B cell (primary cell): Measurements from ENCODE around the gene ASH1L. TPM values are rescaled to one million over a fixed set of nuclear protein-coding genes. Genes with fewer than 3 reads are reported as not detected.

Experiments
- ATAC-seq: fragments of 200-7000 bp; cut with Tn5 transposase; one replicate; pipeline ENCODE4 v1.10.0; 2021; ENCODE audit warnings: low read depth, mild to moderate bottlenecking, moderate number of reproducible peaks, moderate library complexity
- CTCF ChIA-PET: fragments of 350-600 bp; sonication (Branson Sonifier 250); formaldehyde crosslinking; loops from one replicate; lab custom pipeline; 2021; ENCODE audit warnings: antibody characterized with exemption, inconsistent platforms; lab: Charles Lee
- POLR2A ChIA-PET: fragments of 350-600 bp; sonication (Branson Sonifier 250); formaldehyde crosslinking; loops from one replicate; lab custom pipeline; 2021; ENCODE audit warnings: antibody characterized with exemption; lab: Charles Lee
- DNase-seq: peaks from one replicate; pipeline ENCODE4 v3.0.0; 2013
- H2AFZ ChIP-seq: 2 replicates; pipeline ENCODE4 v1.6.1; 2012; ENCODE audit warnings: mild to moderate bottlenecking, low read depth, low read length; ENCODE audit not compliant: insufficient read depth, poor library complexity, severe bottlenecking
- H3K27ac ChIP-seq, 2 donors: 1 replicate in 1 of 2; 2 replicates in 1 of 2; pipeline ENCODE4 v1.5.1; 2012 to 2013; ENCODE audit warnings: low read length in 2 of 2, mild to moderate bottlenecking in 2 of 2, moderate library complexity in 1 of 2
- H3K27me3 ChIP-seq, 4 experiments: fragments of 200-600 bp in 1 of 4; sonication (generic) in 1 of 4; replicated peaks in 1 of 4; 1 replicate in 2 of 4; 2 replicates in 2 of 4; pipeline versions ENCODE4 v1.6.1 to v1.7.0; 2013 to 2016; ENCODE audit warnings: low read length in 3 of 4, mild to moderate bottlenecking in 2 of 4, mixed read lengths in 1 of 4, moderate library complexity in 1 of 4; ENCODE audit not compliant: insufficient read depth in 4 of 4, control insufficient read depth in 3 of 4; ENCODE audit errors: control extremely low read depth in 1 of 4
- H3K36me3 ChIP-seq, 2 experiments: replicated peaks in 1 of 2; 1 replicate in 1 of 2; 2 replicates in 1 of 2; pipeline versions ENCODE4 v1.6.1 to v1.7.1; 2013; ENCODE audit warnings: low read length in 1 of 2; ENCODE audit not compliant: insufficient read depth in 2 of 2, control insufficient read depth in 1 of 2; ENCODE audit errors: control extremely low read depth in 1 of 2, extremely low read depth in 1 of 2
- H3K4me1 ChIP-seq, 2 donors: fragments of 200-600 bp in 1 of 2; sonication (generic) in 1 of 2; 1 replicate in 1 of 2; 2 replicates in 1 of 2; pipeline versions ENCODE4 v1.5.1 to v1.6.1; 2013 to 2017; ENCODE audit warnings: low read length in 2 of 2; ENCODE audit not compliant: control insufficient read depth in 2 of 2, insufficient read depth in 2 of 2
- H3K4me2 ChIP-seq: replicated peaks from 2 replicates; pipeline ENCODE3; 2012; ENCODE audit warnings: mild to moderate bottlenecking, low read depth, low read length; ENCODE audit not compliant: poor library complexity, severe bottlenecking
- H3K4me3 ChIP-seq, 5 experiments: fragments of 200-600 bp in 1 of 5; sonication (generic) in 1 of 5; 1 replicate in 3 of 5; 2 replicates in 2 of 5; pipeline versions ENCODE4 v1.5.1 to v1.7.0; 2011 to 2016; ENCODE audit warnings: low read length in 4 of 5, mild to moderate bottlenecking in 4 of 5, low read depth in 2 of 5, control low read depth in 1 of 5, moderate library complexity in 1 of 5; ENCODE audit not compliant: insufficient read depth in 1 of 5; ENCODE audit errors: control extremely low read depth in 1 of 5, extremely low read depth in 1 of 5
- H3K79me2 ChIP-seq: fragments of 200-600 bp; sonication (generic); one replicate; pipeline ENCODE4 v1.6.0; 2016; ENCODE audit warnings: low read length; ENCODE audit not compliant: control insufficient read depth, insufficient read depth
- H3K9ac ChIP-seq: fragments of 200-600 bp; sonication (generic); 2 replicates; pipeline ENCODE4 v1.6.1; 2017; ENCODE audit warnings: mild to moderate bottlenecking, low read length, moderate library complexity
- H3K9me3 ChIP-seq, 3 donors: one replicate each; pipeline versions ENCODE4 v1.6.1 to v1.7.1; 2013; ENCODE audit warnings: low read length in 2 of 3; ENCODE audit not compliant: control insufficient read depth in 2 of 3, insufficient read depth in 1 of 3; ENCODE audit errors: control extremely low read depth in 1 of 3
- H4K20me1 ChIP-seq: 2 replicates; pipeline ENCODE4 v1.6.0; 2012; ENCODE audit warnings: mild to moderate bottlenecking, low read length; ENCODE audit not compliant: insufficient read depth, control insufficient read depth, poor library complexity, severe bottlenecking
- H3K27ac Mint-ChIP-seq: one replicate; pipeline ENCODE4 v1.8.0; 2021; ENCODE audit warnings: mixed read lengths
- H3K27me3 Mint-ChIP-seq: one replicate; pipeline ENCODE4 v1.8.0; 2021; ENCODE audit warnings: mixed read lengths
- H3K4me1 Mint-ChIP-seq: one replicate; pipeline ENCODE4 v1.8.0; 2021; ENCODE audit warnings: mixed read lengths
- H3K4me3 Mint-ChIP-seq: one replicate; pipeline ENCODE4 v1.8.0; 2021; ENCODE audit warnings: mixed read lengths
- H3K9me3 Mint-ChIP-seq: one replicate; pipeline ENCODE4 v1.8.0; 2022; ENCODE audit warnings: mixed read lengths; ENCODE audit not compliant: insufficient read depth
- CTCF ChIP-seq: fragments of 200-600 bp; IDR thresholded peaks from one replicate; pipeline ENCODE4 v1.8.0; 2022; ENCODE audit warnings: antibody characterized with exemption, mild to moderate bottlenecking
- WGBS: methylation state at CpG from one replicate; pipeline ENCODE4 v1.1.5; 2013; ENCODE audit warnings: missing lambda C conversion rate; ENCODE audit not compliant: insufficient coverage; 5-methylcytosine and 5-hydroxymethylcytosine counted together
- intact Hi-C: fragments of 100-400 bp; cut with micrococcal nuclease; formaldehyde crosslinking; loops from one replicate; pipeline ENCODE4 v1.10.0; 2022
- polyA plus RNA-seq: library from polyadenylated mRNA; depleted of rRNA; stranded (reverse); fragments of >200 nt; gene quantifications from 2 replicates; pipeline ENCODE4 v1.2.3, GENCODE V29; 2012
- total RNA-seq, 2 donors: library from RNA; stranded (reverse); fragments of 120-200 nt in 1 of 2; gene quantifications; 1 replicate in 1 of 2; 2 replicates in 1 of 2; pipeline versions ENCODE4 v1.2.3 to v1.2.4, GENCODE V29; 2013 to 2022

ASH1L gene
- total and polyA plus RNA-seq, 2 donors (not counting 1 experiment from before 2014, with no cell fraction given) = 17.7 to 124 TPM

GRCh38 chr1:155309423-155310021, 253.1 kb downstream of the ASH1L start:
- Mint-ChIP-seq H3K27ac (peak overlapping the region; percentile 93), H3K9me3 (no peaks in the 10 kb centered on the region), H3K4me3 (peak overlapping the region; percentile 93), H3K4me1 (peaks cover 27% of the 10 kb centered on the region), H3K27me3 (no peaks in the 10 kb centered on the region)
- Histone ChIP-seq H3K4me1 (peaks cover 10 to 23% of the 10 kb centered on the region in 2 donors), H3K27me3 (no peaks in the 10 kb centered on the region), H4K20me1 (no peaks in the 10 kb centered on the region), H3K36me3 (no peaks in the 10 kb centered on the region), H3K4me2 (peak overlapping the region; percentile 95), H3K9ac (peak overlapping the region; percentile 95), H3K9me3 (peaks cover 0 to 2% (median 0%) of the 10 kb centered on the region in 3 donors), H3K27ac (peak overlapping the region; percentile 91 to 94), H3K79me2 (peaks cover 37% of the 10 kb centered on the region), H2AFZ (peak overlapping the region; percentile 91), H3K4me3 (peak overlapping the region; percentile 62 to 100 (median 88))
- WGBS = 15% methylated on average over 7 of the region's 11 CpGs
- DNase-seq (no peak), ATAC-seq (no peak)
- intact Hi-C loops = loop anchor here (2.0 to 5.0 kb wide), 2 partner anchors 379 to 548 kb away; partner anchors contain the start of genes DAP3, GON4L, SYT11 and YY1AP1
- ChIA-PET CTCF (interaction anchor here (4.6 kb wide), 1 partner anchor 13 kb away, joined by 24 read pairs; no protein-coding TSS in a partner anchor), POLR2A (no interaction called here)
- TF ChIP-seq CTCF = no peak
